GM10266 (cell line): ENCODE results near the gene HNRNPR.

Experiments
- DNase-seq: peaks from one replicate; pipeline ENCODE4 v3.0.0; 2012; ENCODE audit errors: extremely low spot score
- CTCF ChIP-seq: IDR thresholded peaks from 2 replicates; pipeline ENCODE4 v1.5.1; 2012; ENCODE audit warnings: mild to moderate bottlenecking, low read depth; ENCODE audit not compliant: control insufficient read depth, insufficient read depth; ENCODE audit errors: missing control alignments

The HNRNPR gene

GRCh38 chr1:23283667-23284602, 60.1 kb downstream of the HNRNPR start:
- no peak for DNase-seq
- TF ChIP-seq CTCF: no peak

GRCh38 chr1:23282957-23283356, 61.1 kb downstream of the HNRNPR start:
- TF ChIP-seq CTCF: no peak
- no peak for DNase-seq

- DNase-seq: no peak
- no peak for TF ChIP-seq CTCF
Observed at GRCh38 chr1:23278717-23279116, 65.4 kb downstream of the HNRNPR start.

GRCh38 chr1:23276531-23276930, 67.6 kb downstream of the HNRNPR start:
- TF ChIP-seq CTCF: no peak
- DNase-seq: no peak

- DNase-seq: no peak
- no peak for TF ChIP-seq CTCF
Observed at GRCh38 chr1:23274134-23274505, 70.0 kb downstream of the HNRNPR start.

GRCh38 chr1:23273450-23274133, 70.5 kb downstream of the HNRNPR start:
- no peak for TF ChIP-seq CTCF
- no peak for DNase-seq
